PC-9 (cell line): Measurements from ENCODE around the gene OR2C1. TPM values are rescaled to one million over a fixed set of nuclear protein-coding genes. Genes with fewer than 3 reads are reported as not detected.

Experiments used
- BruUV-seq: library from RNA; stranded (reverse); fragments of 400-500 nt; replicated peaks from 2 replicates; lab custom pipeline; 2021; lab: Mats Ljungman, UMichigan
- CTCF ChIA-PET: fragments of 300-600 bp; sonication (Branson Sonifier 250); formaldehyde crosslinking; loops from one replicate; lab custom pipeline; 2022; ENCODE audit warnings: antibody characterized with exemption; lab: Charles Lee
- POLR2A ChIA-PET: fragments of 300-600 bp; sonication (Branson Sonifier 250); formaldehyde crosslinking; loops from one replicate; lab custom pipeline; 2022; ENCODE audit warnings: antibody characterized with exemption; ENCODE audit not compliant: unreplicated experiment; lab: Charles Lee
- DNase-seq, 2 experiments: peaks; one replicate each; pipeline versions ENCODE4 v3.0.0 to v3.0.0-alpha.2; 2015 to 2022; ENCODE audit warnings: mixed read lengths in 1 of 2
- H2AFZ ChIP-seq: fragments of 200-600 bp; sonication (generic); 2 replicates; pipeline ENCODE4 v1.8.1; 2017; ENCODE audit warnings: antibody characterized with exemption
- H3F3A ChIP-seq: fragments of 200-600 bp; sonication (generic); 2 replicates; pipeline ENCODE4 v1.8.1; 2017; ENCODE audit warnings: antibody characterized with exemption, mild to moderate bottlenecking, low read depth; ENCODE audit not compliant: insufficient read depth
- H3K27ac ChIP-seq: fragments of 200-600 bp; sonication (generic); 2 replicates; pipeline ENCODE4 v1.6.1; 2016; ENCODE audit warnings: mixed run types
- H3K27me3 ChIP-seq: fragments of 200-600 bp; sonication (generic); 2 replicates; pipeline ENCODE4 v1.6.1; 2016; ENCODE audit warnings: low read depth, mixed run types; ENCODE audit not compliant: insufficient read depth
- H3K36me3 ChIP-seq: fragments of 200-600 bp; sonication (generic); 2 replicates; pipeline ENCODE4 v1.6.1; 2016; ENCODE audit warnings: low read depth, mixed run types
- H3K4me1 ChIP-seq: fragments of 200-600 bp; sonication (generic); replicated peaks from 2 replicates; pipeline ENCODE4 v1.6.1; 2016; ENCODE audit warnings: mixed run types; ENCODE audit not compliant: insufficient read depth
- H3K4me2 ChIP-seq: fragments of 200-600 bp; sonication (generic); 2 replicates; pipeline ENCODE4 v1.6.1; 2017; ENCODE audit warnings: mixed run types
- H3K4me3 ChIP-seq: fragments of 200-600 bp; sonication (generic); 2 replicates; pipeline ENCODE4 v1.6.1; 2016; ENCODE audit warnings: mixed run types
- H3K79me2 ChIP-seq: fragments of 200-600 bp; sonication (generic); 2 replicates; pipeline ENCODE4 v1.6.1; 2017; ENCODE audit warnings: low read depth, mixed run types
- H3K9me2 ChIP-seq: fragments of 200-600 bp; sonication (generic); 2 replicates; pipeline ENCODE4 v1.8.1; 2017; ENCODE audit warnings: mild to moderate bottlenecking; ENCODE audit not compliant: insufficient read depth
- H3K9me3 ChIP-seq: fragments of 200-600 bp; sonication (generic); 2 replicates; pipeline ENCODE4 v1.8.1; 2016; ENCODE audit warnings: low read depth; ENCODE audit not compliant: insufficient read depth
- H4K20me1 ChIP-seq: fragments of 200-600 bp; sonication (generic); 2 replicates; pipeline ENCODE4 v1.8.1; 2017; ENCODE audit not compliant: insufficient read depth
- CTCF ChIP-seq: fragments of 200-600 bp; sonication (generic); conservative IDR thresholded peaks from 2 replicates; pipeline ENCODE4 v1.6.1; 2017; ENCODE audit warnings: mixed run types, antibody characterized with exemption, mild to moderate bottlenecking, moderate library complexity
- EZH2 ChIP-seq: fragments of 200-600 bp; sonication (generic); IDR thresholded peaks from 2 replicates; pipeline ENCODE4 v1.8.0; 2017; ENCODE audit warnings: antibody characterized with exemption, low read depth
- intact Hi-C: fragments of 100-400 bp; cut with micrococcal nuclease; formaldehyde crosslinking; loops from one replicate; pipeline ENCODE4 v1.10.0; 2022; ENCODE audit not compliant: unreplicated experiment
- total RNA-seq: library from RNA; stranded (reverse); gene quantifications from 2 replicates; pipeline ENCODE4 v1.2.3, GENCODE V29; 2021

OR2C1 gene
- total RNA-seq, 1 experiment from 2014 or later, result not detected

DNA sequence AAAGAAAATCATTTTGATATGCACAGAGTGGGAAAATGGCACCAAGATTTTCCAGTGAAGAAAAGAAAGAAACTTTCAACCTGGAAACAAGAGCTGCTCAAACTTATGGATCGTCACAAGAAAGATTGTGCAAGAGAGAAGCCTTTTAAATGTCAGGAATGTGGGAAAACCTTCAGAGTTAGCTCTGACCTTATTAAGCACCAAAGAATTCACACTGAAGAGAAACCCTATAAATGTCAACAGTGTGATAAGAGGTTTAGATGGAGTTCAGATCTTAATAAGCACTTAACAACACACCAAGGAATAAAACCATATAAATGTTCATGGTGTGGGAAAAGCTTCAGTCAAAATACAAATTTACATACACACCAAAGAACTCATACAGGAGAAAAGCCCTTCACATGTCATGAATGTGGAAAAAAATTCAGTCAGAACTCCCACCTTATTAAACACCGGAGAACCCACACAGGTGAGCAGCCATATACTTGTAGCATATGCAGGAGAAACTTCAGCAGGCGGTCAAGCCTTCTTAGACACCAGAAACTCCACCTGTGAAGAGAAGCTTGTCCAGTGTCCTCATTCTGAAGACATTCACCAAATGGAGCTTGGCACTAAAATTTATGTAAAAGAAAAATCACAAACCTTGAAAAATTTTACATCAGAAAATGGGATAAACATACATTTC lies 38.2 kb upstream of the OR2C1 start:
- H3K4me3 ChIP-seq, result peak overlapping the region; percentile 5; the same call in 1 of the 2 replicates
- no TSS peak for BruUV-seq
- H3K27ac ChIP-seq, result no peak overlapping the region
- TF ChIP-seq CTCF, result no peak
- TF ChIP-seq EZH2, result no peak
- no peak overlapping the region for H3K4me2 ChIP-seq
- DNase-seq, result no peak
- no peaks in the 10 kb centered on the region for H3K4me1 ChIP-seq
- no peaks in the 10 kb centered on the region for H3K79me2 ChIP-seq
- no peak overlapping the region for H2AFZ ChIP-seq
- H3F3A ChIP-seq, result peaks cover 15% of the 10 kb centered on the region; the same call in 1 of the 2 replicates
- ChIA-PET CTCF (no interaction called here), POLR2A (no interaction called here)
- H3K9me2 ChIP-seq, result no peaks in the 10 kb centered on the region
- no peaks in the 10 kb centered on the region for H3K27me3 ChIP-seq
- H3K9me3 ChIP-seq, result peaks cover 61% of the 10 kb centered on the region
- peaks cover 35% of the 10 kb centered on the region for H3K36me3 ChIP-seq
- intact Hi-C loops, result no loop called here
- no peaks in the 10 kb centered on the region for H4K20me1 ChIP-seq

DNA sequence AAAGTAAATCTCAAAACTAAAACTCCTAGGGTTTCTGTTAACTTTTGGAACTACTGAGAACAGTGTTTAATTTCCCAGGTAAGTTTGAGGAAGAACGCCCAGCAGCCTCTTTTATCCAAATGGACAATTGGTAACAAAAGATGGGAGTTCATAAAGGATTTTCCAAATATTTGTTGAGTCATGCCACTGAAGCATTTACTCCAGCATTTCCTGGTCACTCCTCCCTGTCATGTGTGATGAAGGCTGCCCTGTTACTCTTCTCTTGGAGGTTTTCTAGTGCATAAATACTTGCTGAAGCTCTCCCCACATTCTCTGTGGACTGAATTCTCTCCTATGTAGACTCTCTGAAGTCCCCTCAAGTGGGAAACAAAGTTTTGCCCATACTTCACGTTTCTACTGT lies 33.9 kb upstream of the OR2C1 start:
- no peaks in the 10 kb centered on the region for H3K79me2 ChIP-seq
- no peaks in the 10 kb centered on the region for H3K9me2 ChIP-seq
- ChIA-PET CTCF (no interaction called here), POLR2A (no interaction called here)
- H3K9me3 ChIP-seq, result peaks cover 41% of the 10 kb centered on the region
- 0 out of 2 replicates have a peak, but pooled peaks cover 6% of the 10 kb centered on the region for H3K27me3 ChIP-seq
- H3K27ac ChIP-seq, result no peak overlapping the region
- H3K36me3 ChIP-seq, result peaks cover 13% of the 10 kb centered on the region
- H3F3A ChIP-seq, result peaks cover 9% of the 10 kb centered on the region; the same call in 1 of the 2 replicates
- no peaks in the 10 kb centered on the region for H3K4me1 ChIP-seq
- TF ChIP-seq CTCF (no peak), EZH2 (no peak)
- no TSS peak for BruUV-seq
- intact Hi-C loops, result no loop called here
- H4K20me1 ChIP-seq, result no peaks in the 10 kb centered on the region
- H3K4me3 ChIP-seq, result no peak overlapping the region
- no peak overlapping the region for H2AFZ ChIP-seq
- H3K4me2 ChIP-seq, result no peak overlapping the region
- DNase-seq, result no peak

- no peaks in the 10 kb centered on the region for H3F3A ChIP-seq
- BruUV-seq, result no TSS peak
- peaks cover under 1% of the 10 kb centered on the region; the same call in 1 of the 2 replicates for H3K9me3 ChIP-seq
- intact Hi-C loops, result no loop called here
- CTCF ChIA-PET, result no interaction called here
- TF ChIP-seq EZH2 (no peak), CTCF (no peak)
- H3K36me3 ChIP-seq, result no peaks in the 10 kb centered on the region
- H3K27me3 ChIP-seq, result peaks cover 17% of the 10 kb centered on the region; the same call in 1 of the 2 replicates
- POLR2A ChIA-PET, result no interaction called here
- no peak overlapping the region for H3K4me3 ChIP-seq
- H3K4me2 ChIP-seq, result no peak overlapping the region
- H3K4me1 ChIP-seq, result no peaks in the 10 kb centered on the region
- H3K9me2 ChIP-seq, result no peaks in the 10 kb centered on the region
- no peak overlapping the region for H3K27ac ChIP-seq
- no peak overlapping the region for H2AFZ ChIP-seq
- H4K20me1 ChIP-seq, result no peaks in the 10 kb centered on the region
- no peak for DNase-seq
- no peaks in the 10 kb centered on the region for H3K79me2 ChIP-seq
Observed at GRCh38 chr16:3327514-3327913, 28.2 kb upstream of the OR2C1 start.
